ENCODE results near the gene SPRYD3.

Gene SPRYD3

DNA sequence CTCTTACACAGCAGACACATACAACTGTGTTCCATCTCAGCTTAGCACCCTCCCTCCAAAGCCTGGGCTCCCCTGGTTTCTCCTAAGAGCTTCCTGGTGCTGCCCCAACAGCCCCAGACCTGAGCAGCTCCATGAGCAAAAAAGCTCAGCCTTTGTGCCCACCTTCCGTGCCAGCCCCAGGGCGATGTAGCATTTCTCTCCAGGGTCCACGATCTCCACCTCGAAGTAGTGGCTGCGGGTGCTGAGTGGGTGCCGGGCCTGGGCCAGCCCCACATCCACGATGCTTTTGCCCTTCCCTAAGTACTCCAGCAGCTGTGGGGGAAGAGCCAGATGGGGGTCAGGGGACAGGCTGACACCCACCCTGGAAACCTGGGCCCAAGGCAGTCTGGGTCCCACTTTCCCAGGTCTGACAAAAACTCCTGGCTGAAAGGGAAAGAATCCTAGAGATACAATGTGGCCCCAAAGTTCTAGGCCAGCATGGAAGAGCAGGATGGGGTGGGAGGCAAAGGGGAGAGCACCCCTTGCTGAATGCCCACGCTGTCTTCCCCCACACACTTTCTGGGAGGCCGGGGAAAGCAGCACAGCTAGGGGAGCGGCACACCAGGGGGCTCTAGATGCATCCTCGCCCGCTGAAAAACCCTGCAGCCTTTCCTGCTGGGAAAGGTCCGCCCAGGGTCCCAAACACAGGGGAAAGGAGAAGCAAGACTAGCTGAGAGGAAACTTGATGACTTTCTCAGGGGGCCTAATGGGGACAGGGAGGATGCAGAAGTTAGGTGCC lies 11.0 kb downstream of the SPRYD3 start:
- DNase-seq (ENCODE audit: low spot score), result no peak
- TF ChIP-seq, protein P1, sequence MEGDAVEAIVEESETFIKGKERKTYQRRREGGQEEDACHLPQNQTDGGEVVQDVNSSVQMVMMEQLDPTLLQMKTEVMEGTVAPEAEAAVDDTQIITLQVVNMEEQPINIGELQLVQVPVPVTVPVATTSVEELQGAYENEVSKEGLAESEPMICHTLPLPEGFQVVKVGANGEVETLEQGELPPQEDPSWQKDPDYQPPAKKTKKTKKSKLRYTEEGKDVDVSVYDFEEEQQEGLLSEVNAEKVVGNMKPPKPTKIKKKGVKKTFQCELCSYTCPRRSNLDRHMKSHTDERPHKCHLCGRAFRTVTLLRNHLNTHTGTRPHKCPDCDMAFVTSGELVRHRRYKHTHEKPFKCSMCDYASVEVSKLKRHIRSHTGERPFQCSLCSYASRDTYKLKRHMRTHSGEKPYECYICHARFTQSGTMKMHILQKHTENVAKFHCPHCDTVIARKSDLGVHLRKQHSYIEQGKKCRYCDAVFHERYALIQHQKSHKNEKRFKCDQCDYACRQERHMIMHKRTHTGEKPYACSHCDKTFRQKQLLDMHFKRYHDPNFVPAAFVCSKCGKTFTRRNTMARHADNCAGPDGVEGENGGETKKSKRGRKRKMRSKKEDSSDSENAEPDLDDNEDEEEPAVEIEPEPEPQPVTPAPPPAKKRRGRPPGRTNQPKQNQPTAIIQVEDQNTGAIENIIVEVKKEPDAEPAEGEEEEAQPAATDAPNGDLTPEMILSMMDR (IDR thresholded peaks at IDR 0.05), result no peak
- Histone ChIP-seq H3K4me3 (no peak overlapping the region), H3K27ac (peak overlapping the region; percentile 38 to 89)

DNA sequence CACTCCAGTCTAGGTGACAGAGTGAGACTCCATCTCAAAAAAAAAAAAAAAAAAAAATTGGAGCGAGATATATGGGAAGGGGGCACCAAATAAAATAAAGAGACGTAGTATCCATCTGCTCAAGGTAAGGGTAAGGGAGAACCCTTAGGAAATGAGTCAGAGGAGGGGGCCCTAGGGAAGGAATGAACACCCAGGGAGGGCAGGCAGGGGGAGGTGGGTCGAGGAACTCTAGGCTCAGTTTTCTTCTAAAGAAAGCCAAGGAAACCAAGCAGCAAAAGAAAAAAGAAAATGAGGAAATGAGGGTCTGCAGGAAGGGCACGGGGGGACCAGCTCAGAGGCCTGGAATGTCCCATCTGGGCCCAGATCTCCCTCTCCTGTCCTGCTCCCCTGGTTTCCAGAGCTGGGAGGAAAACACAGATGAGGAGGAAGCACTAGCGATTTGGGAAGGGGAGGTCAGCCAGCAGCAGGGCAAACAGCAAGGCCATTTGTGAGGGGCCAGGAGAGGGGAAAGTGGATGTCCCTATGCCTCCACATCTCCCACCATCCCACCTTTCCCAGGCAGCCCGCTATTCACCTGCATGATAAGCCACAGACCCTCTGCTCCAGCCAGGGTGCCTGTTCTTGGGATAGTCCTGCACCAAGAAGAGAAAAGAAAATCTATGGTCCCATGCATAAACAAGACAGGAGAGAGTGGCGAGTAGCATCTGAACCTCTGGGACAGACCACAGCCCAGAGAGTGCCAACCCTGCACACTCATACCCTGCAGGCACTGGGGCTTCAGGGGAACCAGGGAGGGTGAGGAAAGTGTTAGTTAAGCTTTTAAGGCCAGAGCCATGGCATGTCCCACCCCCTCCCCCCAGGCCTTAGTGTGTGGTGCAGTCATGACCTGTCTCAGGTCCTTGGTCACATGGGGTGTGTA lies 11.9 kb downstream of the SPRYD3 start:
- no peak overlapping the region for H3K4me3 ChIP-seq
- TF ChIP-seq, protein P1 (IDR thresholded peaks at IDR 0.05), result no peak
- DNase-seq (ENCODE audit: low spot score), result no peak
- H3K27ac ChIP-seq, result peak overlapping the region in 1 of 2 donors; percentile 96

DNA sequence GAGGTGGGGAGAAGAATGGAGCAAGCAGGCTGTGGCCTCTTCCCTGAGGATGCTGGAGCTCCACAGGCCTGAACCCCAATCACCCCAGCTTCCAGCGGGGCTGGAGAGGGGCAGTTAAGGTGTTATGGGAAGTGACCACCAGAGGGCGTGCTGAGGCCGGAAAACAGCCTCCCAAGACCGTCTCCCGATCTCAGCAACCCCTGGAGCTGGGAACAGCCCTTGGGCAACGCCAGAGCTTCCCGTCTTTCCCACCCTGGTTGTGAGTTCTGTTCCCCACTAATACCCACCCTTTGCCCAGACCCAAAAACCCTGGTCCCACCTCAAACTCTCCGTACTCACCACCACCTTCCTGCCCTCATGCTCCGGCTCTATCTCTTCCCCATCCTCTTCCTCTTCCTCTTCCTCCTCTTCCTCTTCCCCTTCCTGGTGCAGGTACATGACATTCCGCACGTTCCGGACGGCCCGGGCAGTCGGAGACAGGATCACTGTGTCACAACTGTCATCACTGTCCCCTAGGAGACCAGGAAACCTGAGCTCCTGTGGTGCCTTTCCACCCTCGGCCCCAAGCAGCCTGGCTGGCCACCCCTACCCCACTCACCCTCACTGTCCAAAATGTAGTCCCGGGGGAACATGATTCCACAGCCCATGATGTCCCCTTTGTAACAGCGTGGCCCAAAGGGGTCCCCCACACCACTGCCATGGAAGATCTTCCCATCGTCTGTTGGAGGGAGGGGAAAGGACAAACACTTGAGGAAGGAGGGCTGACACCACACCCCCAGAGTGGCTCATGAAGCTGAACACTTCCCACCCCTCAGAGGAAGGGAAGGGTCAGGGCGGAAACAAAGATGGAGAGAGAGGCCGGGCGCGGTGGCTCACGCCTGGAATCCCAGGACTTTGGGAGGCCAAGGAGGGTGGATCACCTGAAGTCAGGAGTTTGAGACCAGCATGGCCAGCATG lies 12.9 kb downstream of the SPRYD3 start:
- peak; percentile 87 for DNase-seq (ENCODE audit: low spot score)
- TF ChIP-seq, protein P1 (IDR thresholded peaks at IDR 0.05), result peak; percentile 85
- peak overlapping the region; percentile 83 to 96 for H3K27ac ChIP-seq
- peak overlapping the region; percentile 54 for H3K4me3 ChIP-seq

DNA sequence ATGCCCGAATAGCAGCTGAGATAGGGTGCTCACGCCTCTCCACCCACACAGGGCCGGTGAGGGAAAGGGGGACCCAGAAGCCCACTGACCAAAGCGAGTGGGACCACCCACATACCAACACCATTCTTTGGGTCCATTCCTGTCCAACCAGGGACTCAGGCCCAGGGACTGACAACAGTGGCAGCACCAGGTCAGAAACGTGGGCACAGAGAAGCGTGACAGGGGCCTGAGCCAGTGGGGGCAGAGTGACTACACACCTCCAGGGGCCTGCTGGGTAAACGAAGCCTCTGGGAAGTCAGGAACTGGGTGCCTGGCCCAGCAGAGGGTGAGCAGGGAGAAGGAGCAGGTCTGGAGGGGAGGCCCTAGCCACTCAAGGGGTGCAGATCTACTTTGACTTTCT lies 13.7 kb downstream of the SPRYD3 start:
- peak; percentile 78 for DNase-seq (ENCODE audit: low spot score)
- TF ChIP-seq, protein P1 (IDR thresholded peaks at IDR 0.05), result no peak
- peak overlapping the region; percentile 54 for H3K4me3 ChIP-seq
- peak overlapping the region; percentile 83 to 96 for H3K27ac ChIP-seq

DNA sequence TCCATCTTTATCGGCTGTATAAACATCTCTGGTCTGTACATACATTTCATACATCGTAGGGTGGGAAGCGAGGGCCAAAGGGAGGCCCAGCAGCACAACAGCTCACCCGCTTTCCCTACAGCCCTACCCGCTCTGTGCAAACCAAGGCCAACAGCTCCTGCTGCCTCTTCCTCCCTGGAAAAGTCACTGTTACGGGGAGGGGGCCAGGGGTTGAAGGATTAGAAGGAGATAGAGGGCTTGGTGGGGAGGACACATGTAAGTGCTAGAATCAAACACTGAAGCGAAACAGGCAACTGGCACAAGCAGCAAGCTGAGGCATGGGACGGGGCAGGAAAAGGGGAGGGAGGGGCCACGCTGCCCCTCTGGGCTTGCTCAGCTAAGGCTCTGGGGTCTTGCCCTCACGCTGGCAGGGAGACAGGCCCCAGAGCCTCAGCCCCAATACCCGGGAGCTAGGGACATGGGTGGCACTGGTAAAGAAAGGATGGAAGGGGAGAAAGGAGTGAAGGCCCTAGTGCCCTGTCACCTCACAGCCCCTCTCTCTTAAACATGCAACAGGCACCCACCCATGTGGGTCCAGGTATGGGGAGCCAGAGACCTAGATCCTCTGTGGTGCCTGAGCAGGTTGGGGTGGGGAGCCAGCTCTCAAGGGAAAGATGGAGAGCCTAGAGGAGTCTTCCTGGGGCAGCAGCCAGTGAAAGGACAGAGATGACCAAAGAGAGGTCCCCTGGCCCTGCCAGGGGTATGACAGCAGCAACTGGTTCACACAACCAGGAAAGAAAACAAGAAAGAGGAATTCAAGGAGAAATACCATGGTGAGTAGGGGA lies 14.4 kb downstream of the SPRYD3 start:
- no peak for DNase-seq (ENCODE audit: low spot score)
- no peak overlapping the region for H3K4me3 ChIP-seq
- TF ChIP-seq, protein P1 (IDR thresholded peaks at IDR 0.05), result no peak
- peak overlapping the region; percentile 83 to 96 for H3K27ac ChIP-seq

All from coronary artery (tissue), 2 donors.